PFSK-1 (cell line): ENCODE measurements around the gene BNC1.

Experiments
- POLR2AphosphoS5 ChIP-seq: IDR thresholded peaks from 2 replicates; pipeline ENCODE4 v1.6.1; 2012; ENCODE audit warnings: low read depth, mild to moderate bottlenecking, control low read depth, low read length, moderate library complexity
- TAF1 ChIP-seq: IDR thresholded peaks from 2 replicates; pipeline ENCODE4 v1.6.1; 2012; ENCODE audit warnings: low read length, control low read depth, borderline replicate concordance; ENCODE audit not compliant: insufficient read depth
- TF ChIP-seq, protein P1 (sequence below), 2 experiments: IDR thresholded peaks; 2 replicates each; pipeline versions ENCODE4 v1.6.1 to v1.8.0; 2011 to 2012; ENCODE audit warnings: low read depth in 2 of 2, low read length in 2 of 2, control low read depth in 1 of 2, inconsistent platforms in 1 of 2, mild to moderate bottlenecking in 1 of 2, moderate library complexity in 1 of 2; ENCODE audit not compliant: insufficient read depth in 1 of 2

GRCh38 chr15:83287541-83288027 is 3.1 kb upstream of the BNC1 start:
- TF ChIP-seq POLR2AphosphoS5 (no peak), TAF1 (no peak)
- TF ChIP-seq, protein P1, sequence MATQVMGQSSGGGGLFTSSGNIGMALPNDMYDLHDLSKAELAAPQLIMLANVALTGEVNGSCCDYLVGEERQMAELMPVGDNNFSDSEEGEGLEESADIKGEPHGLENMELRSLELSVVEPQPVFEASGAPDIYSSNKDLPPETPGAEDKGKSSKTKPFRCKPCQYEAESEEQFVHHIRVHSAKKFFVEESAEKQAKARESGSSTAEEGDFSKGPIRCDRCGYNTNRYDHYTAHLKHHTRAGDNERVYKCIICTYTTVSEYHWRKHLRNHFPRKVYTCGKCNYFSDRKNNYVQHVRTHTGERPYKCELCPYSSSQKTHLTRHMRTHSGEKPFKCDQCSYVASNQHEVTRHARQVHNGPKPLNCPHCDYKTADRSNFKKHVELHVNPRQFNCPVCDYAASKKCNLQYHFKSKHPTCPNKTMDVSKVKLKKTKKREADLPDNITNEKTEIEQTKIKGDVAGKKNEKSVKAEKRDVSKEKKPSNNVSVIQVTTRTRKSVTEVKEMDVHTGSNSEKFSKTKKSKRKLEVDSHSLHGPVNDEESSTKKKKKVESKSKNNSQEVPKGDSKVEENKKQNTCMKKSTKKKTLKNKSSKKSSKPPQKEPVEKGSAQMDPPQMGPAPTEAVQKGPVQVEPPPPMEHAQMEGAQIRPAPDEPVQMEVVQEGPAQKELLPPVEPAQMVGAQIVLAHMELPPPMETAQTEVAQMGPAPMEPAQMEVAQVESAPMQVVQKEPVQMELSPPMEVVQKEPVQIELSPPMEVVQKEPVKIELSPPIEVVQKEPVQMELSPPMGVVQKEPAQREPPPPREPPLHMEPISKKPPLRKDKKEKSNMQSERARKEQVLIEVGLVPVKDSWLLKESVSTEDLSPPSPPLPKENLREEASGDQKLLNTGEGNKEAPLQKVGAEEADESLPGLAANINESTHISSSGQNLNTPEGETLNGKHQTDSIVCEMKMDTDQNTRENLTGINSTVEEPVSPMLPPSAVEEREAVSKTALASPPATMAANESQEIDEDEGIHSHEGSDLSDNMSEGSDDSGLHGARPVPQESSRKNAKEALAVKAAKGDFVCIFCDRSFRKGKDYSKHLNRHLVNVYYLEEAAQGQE (IDR thresholded peaks at IDR 0.05; ENCODE audit: insufficient read depth in 1 of 2, low read depth in 2 of 2, low read length in 2 of 2) = no peak
